OCI-LY7 (cell line): ENCODE results near the gene CNOT3.

Experiments used
- CTCF ChIP-seq: fragments of 200-600 bp; sonication (generic); conservative IDR thresholded peaks from 2 replicates; pipeline ENCODE4 v1.5.1; 2014; ENCODE audit warnings: mild to moderate bottlenecking, antibody characterized with exemption, low read length, moderate library complexity, mixed read lengths
- EZH2phosphoT487 ChIP-seq: fragments of 200-600 bp; sonication (generic); IDR thresholded peaks from 2 replicates; pipeline ENCODE4 v1.6.1; 2018; ENCODE audit warnings: low read depth, borderline replicate concordance, mild to moderate bottlenecking, mixed run types, antibody characterized with exemption, low read length, moderate library complexity, mixed read lengths

GRCh38 chr19:54121259-54121658 lies 16.3 kb upstream of the CNOT3 start:
- no peak for TF ChIP-seq CTCF
- TF ChIP-seq EZH2phosphoT487 = no peak
